ENCODE data around the gene MRM2.
"Not testable (repeated sequence)": the region's sequence is repeated elsewhere in the genome, so short reads cannot be mapped to it uniquely, and the experiment has no call there.

The MRM2 gene

GRCh38 chr7:2241580-2242540, at the start of gene MRM2, which contains the start of gene NUDT1:
TSS of gene MRM2 (minus strand) at chr7:2242205. CDS start at chr7:2242169, 36 bp downstream.
TSS of gene NUDT1 (plus strand) at chr7:2242226. CDS start at chr7:2244575, 2,349 bp downstream.
- peak; percentile 57 for FAIRE-seq

- FAIRE-seq: no peak
Measured at GRCh38 chr7:2290877-2291276, 48.9 kb upstream of the MRM2 start.

GRCh38 chr7:2289621-2290020, 47.6 kb upstream of the MRM2 start:
- no peak for FAIRE-seq

GRCh38 chr7:2289111-2289586, 47.1 kb upstream of the MRM2 start:
- no peak for FAIRE-seq

- FAIRE-seq: no peak
Measured at GRCh38 chr7:2288503-2288902, 46.5 kb upstream of the MRM2 start.

GRCh38 chr7:2287745-2288144, 45.7 kb upstream of the MRM2 start:
- no peak for FAIRE-seq

- FAIRE-seq: no peak
Measured at GRCh38 chr7:2283074-2283473, 41.1 kb upstream of the MRM2 start.

- FAIRE-seq: no peak
Measured at GRCh38 chr7:2282185-2282751, 40.3 kb upstream of the MRM2 start.

GRCh38 chr7:2281541-2281940, 39.5 kb upstream of the MRM2 start:
- no peak for FAIRE-seq

- FAIRE-seq: peak; percentile 71
Measured at GRCh38 chr7:2280424-2280823, 38.4 kb upstream of the MRM2 start.

- FAIRE-seq: no peak
Measured at GRCh38 chr7:2279896-2280295, 37.9 kb upstream of the MRM2 start.

GRCh38 chr7:2278026-2278425, 36.0 kb upstream of the MRM2 start:
- no peak for FAIRE-seq

- FAIRE-seq: no peak
Measured at GRCh38 chr7:2276107-2276506, 34.1 kb upstream of the MRM2 start.

- FAIRE-seq: no peak
Measured at GRCh38 chr7:2275101-2275500, 33.1 kb upstream of the MRM2 start.

- no peak for FAIRE-seq
Measured at GRCh38 chr7:2274666-2275065, 32.7 kb upstream of the MRM2 start.

- no peak for FAIRE-seq
Measured at GRCh38 chr7:2273866-2274265, 31.9 kb upstream of the MRM2 start.

- no peak for FAIRE-seq
Measured at GRCh38 chr7:2272031-2272430, 30.0 kb upstream of the MRM2 start.

- no peak for FAIRE-seq
Measured at GRCh38 chr7:2271273-2272026, 29.4 kb upstream of the MRM2 start.

- FAIRE-seq: no peak
Measured at GRCh38 chr7:2270495-2270894, 28.5 kb upstream of the MRM2 start.

GRCh38 chr7:2269991-2270460, 28.0 kb upstream of the MRM2 start:
- no peak for FAIRE-seq

GRCh38 chr7:2269089-2269990, 27.3 kb upstream of the MRM2 start:
- not testable (repeated sequence) for FAIRE-seq

GRCh38 chr7:2266911-2267310, 24.9 kb upstream of the MRM2 start:
- FAIRE-seq: no peak
